GM12878 (cell line): ENCODE data around the gene SLTM. TPM values are rescaled to one million over a fixed set of nuclear protein-coding genes. Genes with fewer than 3 reads are reported as not detected.

Experiments used
- ATAC-seq: fragments of 200-7000 bp; cut with Tn5 transposase; 3 replicates; pipeline ENCODE4 v1.9.1; 2020; ENCODE audit warnings: mild to moderate bottlenecking, moderate library complexity
- BruUV-seq: library from RNA; stranded (reverse); fragments of 400-500 nt; replicated peaks from 2 replicates; lab custom pipeline; 2021; lab: Mats Ljungman, UMichigan
- CTCF ChIA-PET: fragments of 300-600 bp; sonication (Branson Sonifier 250); formaldehyde crosslinking; extraction: SDS; loops from one replicate; lab custom pipeline; 2021; ENCODE audit warnings: inconsistent platforms; lab: Yijun Ruan, JAX
- POLR2A ChIA-PET: fragments of 350-600 bp; formaldehyde crosslinking; extraction: SDS; loops from one replicate; lab custom pipeline; 2021; ENCODE audit warnings: inconsistent platforms; lab: Charles Lee
- RAD21 ChIA-PET: fragments of 300-600 bp; sonication (Branson Sonifier 250); formaldehyde crosslinking; loops from one replicate; lab custom pipeline; 2023; ENCODE audit warnings: antibody characterized with exemption; ENCODE audit not compliant: unreplicated experiment; lab: Charles Lee
- SMC1A ChIA-PET: fragments of 300-600 bp; sonication (Branson Sonifier 250); formaldehyde crosslinking; loops from one replicate; lab custom pipeline; 2023; ENCODE audit not compliant: unreplicated experiment, uncharacterized antibody; lab: Charles Lee
- DNase-seq: peaks from one replicate; pipeline ENCODE4 v3.0.0-alpha.2; 2011; ENCODE audit warnings: low read depth, low spot score
- FAIRE-seq: peaks from 3 replicates; lab custom pipeline; 2011; peaks lifted over from hg19 to GRCh38; lab: Jason Lieb, UNC
- H2AFZ ChIP-seq: 2 replicates; pipeline ENCODE4 v1.6.0; 2011; ENCODE audit warnings: low read depth, low read length, control low read depth; ENCODE audit not compliant: control insufficient read depth
- H3K27ac ChIP-seq: 2 replicates; pipeline ENCODE4 v1.5.1; 2011; ENCODE audit warnings: control low read depth; ENCODE audit not compliant: control insufficient read depth, insufficient read depth
- H3K27me3 ChIP-seq, 2 experiments: replicated peaks in 1 of 2; 2 replicates each; pipeline versions ENCODE4 v1.6.0 to v1.6.1; 2011; ENCODE audit warnings: low read length in 1 of 2; ENCODE audit not compliant: control insufficient read depth in 2 of 2, insufficient read depth in 2 of 2
- H3K36me3 ChIP-seq, 2 experiments: 2 replicates each; pipeline ENCODE4 v1.5.1; 2011; ENCODE audit warnings: low read length in 1 of 2; ENCODE audit not compliant: control insufficient read depth in 2 of 2, insufficient read depth in 2 of 2
- H3K4me1 ChIP-seq: 2 replicates; pipeline ENCODE4 v1.6.1; 2011; ENCODE audit warnings: mild to moderate bottlenecking, low read length, moderate library complexity, mixed read lengths; ENCODE audit not compliant: control insufficient read depth, insufficient read depth
- H3K4me2 ChIP-seq: 2 replicates; pipeline ENCODE4 v1.6.0; 2011; ENCODE audit warnings: control low read depth; ENCODE audit not compliant: control insufficient read depth, insufficient read depth
- H3K4me3 ChIP-seq: fragments of 200-600 bp; sonication (generic); 2 replicates; pipeline ENCODE4 v1.5.1; 2016
- H3K79me2 ChIP-seq: 2 replicates; pipeline ENCODE4 v1.6.0; 2011; ENCODE audit warnings: low read length; ENCODE audit not compliant: control insufficient read depth, insufficient read depth
- H3K9ac ChIP-seq: 2 replicates; pipeline ENCODE4 v1.8.0; 2011; ENCODE audit warnings: low read length, control low read depth, mixed read lengths; ENCODE audit not compliant: control insufficient read depth, insufficient read depth
- H3K9me3 ChIP-seq: replicated peaks from 3 replicates; pipeline ENCODE4 v1.5.1; 2011; ENCODE audit warnings: mild to moderate bottlenecking, low read length; ENCODE audit not compliant: control insufficient read depth, insufficient read depth
- H4K20me1 ChIP-seq: 2 replicates; pipeline ENCODE4 v1.6.0; 2011; ENCODE audit not compliant: control insufficient read depth, insufficient read depth
- ESRRA ChIP-seq: IDR thresholded peaks from 2 replicates; pipeline ENCODE4 v1.6.1; 2012; ENCODE audit warnings: mild to moderate bottlenecking, low read length, improper control_type of control experiment
- IKZF1 ChIP-seq: fragments of 450-650 bp; conservative IDR thresholded peaks from 2 replicates; pipeline ENCODE4 v1.6.1; 2017; ENCODE audit warnings: antibody characterized with exemption, mild to moderate bottlenecking
- KDM1A ChIP-seq: fragments of 200-600 bp; sonication (generic); IDR thresholded peaks from 2 replicates; pipeline ENCODE4 v1.6.1; 2016; ENCODE audit warnings: borderline replicate concordance
- NBN ChIP-seq: fragments of 450-650 bp; IDR thresholded peaks from 2 replicates; pipeline ENCODE4 v1.6.1; 2016
- RBBP5 ChIP-seq: fragments of 200-600 bp; sonication (generic); conservative IDR thresholded peaks from 2 replicates; pipeline ENCODE4 v1.6.1; 2016
- SMAD1 ChIP-seq: fragments of 450-650 bp; IDR thresholded peaks from 2 replicates; pipeline ENCODE4 v1.6.1; 2018; ENCODE audit warnings: mild to moderate bottlenecking, low read depth; ENCODE audit not compliant: partially characterized antibody
- SPI1 ChIP-seq: IDR thresholded peaks from 2 replicates; pipeline ENCODE4 v1.6.1; 2011; ENCODE audit warnings: low read depth, mild to moderate bottlenecking, low read length, moderate library complexity, borderline replicate concordance; ENCODE audit not compliant: insufficient read depth
- STAT1 ChIP-seq: fragments of 450-650 bp; conservative IDR thresholded peaks from 2 replicates; pipeline ENCODE4 v1.6.1; 2014; ENCODE audit warnings: antibody characterized with exemption, mild to moderate bottlenecking
- WGBS: methylation state at CpG from one replicate; pipeline ENCODE4 v1.1.6; 2016; ENCODE audit warnings: low lambda C conversion rate; ENCODE audit not compliant: insufficient replicate concordance, insufficient coverage; ENCODE audit errors: missing lambda C conversion rate; 5-methylcytosine and 5-hydroxymethylcytosine counted together
- in situ Hi-C: fragments of 300-500 bp; cut with MboI; formaldehyde crosslinking; loops from 9 replicates; pipeline ENCODE4 v1.14.3; 2018; ENCODE audit warnings: mixed read lengths
- intact Hi-C: fragments of 100-400 bp; cut with micrococcal nuclease; formaldehyde crosslinking; loops from one replicate; pipeline ENCODE4 v1.14.2; 2022; ENCODE audit not compliant: unreplicated experiment
- polyA plus RNA-seq, 11 experiments: library from polyadenylated mRNA; depleted of rRNA in 4 of 11; unstranded in 6 of 11; stranded (reverse) in 5 of 11; fragments of >200 nt; fragmentation: Nextera tagmentation in 4 of 11; fragmentation: Illumina TruSeq in 1 of 11; extraction: Ambion mirVana in 4 of 11; extraction: Trizol in 1 of 11; gene quantifications; 1 replicate in 1 of 11; 2 replicates in 10 of 11; pipeline versions ENCODE4 v1.2.1 to v1.2.3, GENCODE V29; 2011 to 2016; ENCODE audit warnings: inconsistent platforms in 2 of 11, missing spikeins in 2 of 11, low read depth in 1 of 11
- total RNA-seq, 4 experiments: library from RNA; depleted of rRNA in 3 of 4; stranded (reverse); fragments of >200 nt in 3 of 4; fragmentation: Illumina TruSeq in 1 of 4; extraction: Trizol in 1 of 4; gene quantifications; 2 replicates each; pipeline versions ENCODE4 v1.2.1 to v1.2.3, GENCODE V29; 2013 to 2021

The SLTM gene
- total and polyA plus RNA-seq, 10 of the 15 experiments (the other 5 are each of a cell fraction or from before 2014, with no cell fraction given), result 50.5 to 152 (median 90.9) TPM

DNA sequence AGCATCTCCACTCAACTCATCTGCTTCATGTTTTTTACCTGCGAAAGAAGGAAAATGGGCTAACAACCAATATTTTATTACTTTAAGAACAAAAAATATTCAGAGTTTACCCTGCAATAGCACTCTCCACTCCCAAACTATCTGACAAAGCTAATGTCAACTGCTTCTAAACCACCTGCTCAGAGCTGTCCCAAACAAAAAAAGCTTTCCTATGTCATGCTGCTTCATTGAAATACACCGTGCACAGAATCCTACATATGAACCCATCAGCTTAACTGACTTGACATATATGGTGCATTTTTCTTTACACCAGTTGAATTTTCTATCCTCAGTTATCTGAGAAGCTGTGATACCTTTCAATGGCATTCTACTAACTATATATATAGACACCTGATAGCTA, 16.5 kb downstream of the SLTM start:
- in situ Hi-C loops, result no loop called here
- no peak overlapping the region for H3K27ac ChIP-seq
- BruUV-seq, result no TSS peak
- H3K4me2 ChIP-seq, result no peak overlapping the region
- no peak for DNase-seq
- no peaks in the 10 kb centered on the region for H4K20me1 ChIP-seq
- 95% methylated on average over 2 of the region's 2 CpGs for WGBS
- FAIRE-seq, result no peak
- no peak for TF ChIP-seq ESRRA
- TF ChIP-seq SMAD1, result no peak
- no peak for TF ChIP-seq STAT1
- no peak for TF ChIP-seq IKZF1
- TF ChIP-seq RBBP5, result no peak
- TF ChIP-seq NBN, result no peak
- TF ChIP-seq KDM1A, result no peak
- TF ChIP-seq, all 136 proteins: peak for 0
- ChIA-PET RAD21 (interaction anchor here (0.8 to 1.3 kb wide), 2 partner anchors 9 to 15 kb away, joined by 3 read pairs; no protein-coding TSS in a partner anchor), POLR2A (interaction anchor here (1.7 kb wide), 1 partner anchor 8 kb away, joined by 5 read pairs; no protein-coding TSS in a partner anchor), CTCF (interaction anchor here (0.9 to 1.6 kb wide), 3 partner anchors 11 to 480 kb away, joined by 3 read pairs; no protein-coding TSS in a partner anchor), SMC1A (interaction anchor here (0.9 to 4.0 kb wide), 4 partner anchors 9 to 689 kb away, joined by 3 to 21 read pairs (median 4); no protein-coding TSS in a partner anchor)
- H2AFZ ChIP-seq, result no peak overlapping the region
- no peak overlapping the region for H3K9ac ChIP-seq
- no peaks in the 10 kb centered on the region for H3K4me1 ChIP-seq
- no peaks in the 10 kb centered on the region for H3K27me3 ChIP-seq
- no peaks in the 10 kb centered on the region for H3K9me3 ChIP-seq
- ATAC-seq, result no peak
- no peak overlapping the region for H3K4me3 ChIP-seq
- H3K36me3 ChIP-seq, result peaks cover 2 to 29% of the 10 kb centered on the region in 2 experiments
- intact Hi-C loops, result no loop called here
- H3K79me2 ChIP-seq, result peaks cover 34% of the 10 kb centered on the region

DNA sequence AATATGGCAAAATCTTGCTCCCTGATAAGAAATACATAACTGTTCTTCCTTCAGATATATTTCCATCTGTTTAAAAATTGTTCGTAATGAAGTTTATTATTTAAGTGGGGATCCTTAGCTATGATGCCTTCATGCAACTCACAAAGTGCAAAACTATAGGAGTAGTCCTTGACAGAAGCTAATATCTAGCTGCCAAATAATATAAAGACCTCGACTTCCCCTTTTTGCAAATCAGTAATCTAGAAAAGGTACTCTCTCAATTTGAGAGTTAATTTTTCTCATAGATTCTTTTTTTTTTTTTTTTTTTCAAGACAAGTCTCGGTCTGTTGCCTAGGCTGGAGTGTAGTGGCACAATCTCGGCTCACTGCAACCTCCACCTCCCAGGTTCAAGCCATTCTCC, 23.0 kb downstream of the SLTM start:
- SMC1A ChIA-PET, result interaction anchor here (0.6 to 0.7 kb wide), 2 partner anchors 13 to 15 kb away, joined by 3 to 4 read pairs; no protein-coding TSS in a partner anchor
- H4K20me1 ChIP-seq, result no peaks in the 10 kb centered on the region
- H3K4me2 ChIP-seq, result no peak overlapping the region
- peaks cover under 1 to 36% of the 10 kb centered on the region in 2 experiments for H3K36me3 ChIP-seq
- RAD21 ChIA-PET, result interaction anchor here (0.6 kb wide), 1 partner anchor 21 kb away, joined by 3 read pairs; no protein-coding TSS in a partner anchor
- TF ChIP-seq NBN (no peak), SPI1 (peak; percentile 57; the same call in 1 of the 2 replicates)
- FAIRE-seq, result no peak
- peak; percentile 58 for ATAC-seq
- intact Hi-C loops, result no loop called here
- no peak overlapping the region for H3K4me3 ChIP-seq
- H3K27ac ChIP-seq, result 0 out of 2 replicates have a peak overlapping the region, but pooled peaks have one; percentile 18
- peaks cover 9% of the 10 kb centered on the region for H3K79me2 ChIP-seq
- in situ Hi-C loops, result no loop called here
- 59% methylated on average over 3 of the region's 4 CpGs for WGBS
- no peak for DNase-seq
- no peaks in the 10 kb centered on the region for H3K9me3 ChIP-seq
- H3K9ac ChIP-seq, result no peak overlapping the region
- H2AFZ ChIP-seq, result no peak overlapping the region
- no TSS peak for BruUV-seq
- POLR2A ChIA-PET, result interaction anchor here (0.7 kb wide), 1 partner anchor 197 kb away, joined by 3 read pairs; no protein-coding TSS in a partner anchor
- H3K27me3 ChIP-seq, result no peaks in the 10 kb centered on the region
- H3K4me1 ChIP-seq, result no peaks in the 10 kb centered on the region
- CTCF ChIA-PET, result interaction anchor here (0.6 to 1.2 kb wide), 4 partner anchors 31 to 1205 kb away, joined by 3 to 6 read pairs (median 4); no protein-coding TSS in a partner anchor
